Esophagus squamous epithelium (tissue), 4 donors: Measurements from ENCODE around the gene NOL3.

Source experiments
- POLR2A ChIP-seq, 4 donors: fragments of 450-650 bp; IDR thresholded peaks; one replicate each; pipeline ENCODE4 v1.6.1; 2017; ENCODE audit warnings: antibody characterized with exemption in 4 of 4, mild to moderate bottlenecking in 4 of 4, moderate library complexity in 3 of 4
- TF ChIP-seq, protein P1 (sequence below), 6 experiments: fragments of 450-650 bp in 4 of 6; fragments of 200-600 bp in 2 of 6; sonication (generic) in 2 of 6; IDR thresholded peaks; one replicate each; pipeline ENCODE4 v1.5.1; 2016 to 2019; ENCODE audit warnings: antibody characterized with exemption in 6 of 6, mild to moderate bottlenecking in 4 of 6, moderate library complexity in 4 of 6

DNA sequence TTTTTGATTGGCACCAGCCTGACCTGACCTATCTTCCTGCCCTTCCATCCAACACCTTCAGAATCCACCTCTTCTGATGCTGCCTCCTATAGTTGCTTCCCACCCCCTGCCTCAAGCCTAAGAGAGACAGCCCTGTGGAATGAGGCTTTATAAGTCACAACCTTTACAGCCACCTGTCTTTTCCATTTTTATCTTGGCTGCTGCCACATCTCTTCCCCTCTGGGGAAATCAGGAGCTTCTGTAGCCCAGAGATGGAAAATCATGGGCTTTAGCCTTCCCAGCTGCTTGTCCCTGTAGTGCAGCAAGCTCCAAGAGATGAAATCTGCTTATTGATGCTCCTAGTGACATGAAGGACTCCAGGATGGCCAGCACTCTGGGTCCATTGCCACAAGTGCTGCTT, 41.9 kb upstream of the NOL3 start:
- TF ChIP-seq, protein P1, sequence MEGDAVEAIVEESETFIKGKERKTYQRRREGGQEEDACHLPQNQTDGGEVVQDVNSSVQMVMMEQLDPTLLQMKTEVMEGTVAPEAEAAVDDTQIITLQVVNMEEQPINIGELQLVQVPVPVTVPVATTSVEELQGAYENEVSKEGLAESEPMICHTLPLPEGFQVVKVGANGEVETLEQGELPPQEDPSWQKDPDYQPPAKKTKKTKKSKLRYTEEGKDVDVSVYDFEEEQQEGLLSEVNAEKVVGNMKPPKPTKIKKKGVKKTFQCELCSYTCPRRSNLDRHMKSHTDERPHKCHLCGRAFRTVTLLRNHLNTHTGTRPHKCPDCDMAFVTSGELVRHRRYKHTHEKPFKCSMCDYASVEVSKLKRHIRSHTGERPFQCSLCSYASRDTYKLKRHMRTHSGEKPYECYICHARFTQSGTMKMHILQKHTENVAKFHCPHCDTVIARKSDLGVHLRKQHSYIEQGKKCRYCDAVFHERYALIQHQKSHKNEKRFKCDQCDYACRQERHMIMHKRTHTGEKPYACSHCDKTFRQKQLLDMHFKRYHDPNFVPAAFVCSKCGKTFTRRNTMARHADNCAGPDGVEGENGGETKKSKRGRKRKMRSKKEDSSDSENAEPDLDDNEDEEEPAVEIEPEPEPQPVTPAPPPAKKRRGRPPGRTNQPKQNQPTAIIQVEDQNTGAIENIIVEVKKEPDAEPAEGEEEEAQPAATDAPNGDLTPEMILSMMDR (IDR thresholded peaks at IDR 0.05) = no peak
- no peak for TF ChIP-seq POLR2A (IDR thresholded peaks at IDR 0.05)
